ENCODE results near the gene TMEM151B. TPM values are rescaled to one million over a fixed set of nuclear protein-coding genes. Genes with fewer than 3 reads are reported as not detected.

Gene TMEM151B
- total and polyA plus RNA-seq, 2 of the 4 experiments (the other 2 are of a cell fraction): not detected

- TF ChIP-seq NFE2L2 (IDR thresholded peaks at IDR 0.05; ENCODE audit: low read depth, low read length) (no peak), MXI1 (IDR thresholded peaks at IDR 0.05; ENCODE audit: borderline replicate concordance, low read depth, low read length) (no peak), RFX5 (IDR thresholded peaks at IDR 0.05; ENCODE audit: low read depth, low read length) (no peak), BHLHE40 (IDR thresholded peaks at IDR 0.05; ENCODE audit: low read depth, low read length) (no peak), USF2 (IDR thresholded peaks at IDR 0.05; ENCODE audit: low read depth, low read length) (no peak), MAFK (IDR thresholded peaks at IDR 0.05; ENCODE audit: low read depth, low read length) (no peak), FOS (IDR thresholded peaks at IDR 0.05; ENCODE audit: low read depth, low read length) (no peak), RAD21 (IDR thresholded peaks at IDR 0.05; ENCODE audit: low read length) (no peak), CEBPB (IDR thresholded peaks at IDR 0.05; ENCODE audit: low read depth, low read length) (no peak), RCOR1 (IDR thresholded peaks at IDR 0.05; ENCODE audit: insufficient replicate concordance, low read length) (no peak)
- H3K9me1 ChIP-seq (ENCODE audit: insufficient read depth, low read length): no peaks in the 10 kb centered on the region
- no peak overlapping the region for H2AK9ac ChIP-seq (replicated peaks; ENCODE audit: low read depth, low read length, poor library complexity)
- no peaks in the 10 kb centered on the region for H4K20me1 ChIP-seq (ENCODE audit: insufficient read depth, low read length)
- no peak overlapping the region for H3K4me3 ChIP-seq (ENCODE audit: insufficient read depth, low read depth, low read length)
- H3K27ac ChIP-seq (ENCODE audit: insufficient read depth, low read length): no peak overlapping the region
- H4K5ac ChIP-seq (ENCODE audit: low read depth, low read length): no peak overlapping the region
- H3K18ac ChIP-seq (ENCODE audit: low read depth, low read length): no peak overlapping the region
- H2BK120ac ChIP-seq (ENCODE audit: low read depth, low read length): no peak overlapping the region
- H3K79me1 ChIP-seq (ENCODE audit: low read depth in 1 of 2, low read length in 2 of 2): no peaks in the 10 kb centered on the region
- H3K9ac ChIP-seq (ENCODE audit: low read depth, low read length): no peak overlapping the region
- H2AK5ac ChIP-seq (ENCODE audit: low read depth, low read length): no peak overlapping the region
- DNase-seq (no peak), ATAC-seq (ENCODE audit: low read depth) (no peak)
- dilution Hi-C loops (cut with HindIII; ENCODE audit: low sequenced_read_pairs, unreplicated experiment) (no loop called here), intact Hi-C loops (cut with micrococcal nuclease) (no loop called here), in situ Hi-C loops (cut with MboI; ENCODE audit: low sequenced_read_pairs) (no loop called here)
- peaks cover 55% of the 10 kb centered on the region for H3K27me3 ChIP-seq (ENCODE audit: control insufficient read depth, insufficient read depth, low read length)
- H3K4me1 ChIP-seq (ENCODE audit: control insufficient read depth, insufficient read depth, low read length): no peaks in the 10 kb centered on the region
- no peak overlapping the region for H2BK5ac ChIP-seq (ENCODE audit: low read depth, low read length, poor library complexity, severe bottlenecking)
- no TSS peak for BruUV-seq (replicated peaks)
- WGBS, 2 experiments (ENCODE audit: extremely low coverage in 2 of 2, insufficient read length in 1 of 2): no CpG with 5 or more reads among the region's 8 CpGs
- CTCF ChIA-PET: no interaction called here
- no peak overlapping the region for H3K23ac ChIP-seq (ENCODE audit: low read depth, low read length)
- no peak overlapping the region for H4K91ac ChIP-seq (ENCODE audit: insufficient read depth, low read depth, low read length)
- H3K56ac ChIP-seq (ENCODE audit: extremely low read depth, insufficient read depth, low read length): no peak overlapping the region
- H4K8ac ChIP-seq (ENCODE audit: low read depth in 2 of 2, low read length in 2 of 2): no peak overlapping the region
- H3K9me3 ChIP-seq (ENCODE audit: control insufficient read depth, insufficient read depth, low read length): no peaks in the 10 kb centered on the region
- no peak overlapping the region for H2BK20ac ChIP-seq (ENCODE audit: low read depth, low read length)
- POLR2A ChIA-PET (ENCODE audit: unreplicated experiment): no interaction called here
- no peak overlapping the region for H2BK15ac ChIP-seq (ENCODE audit: low read depth, low read length)
- H3K4ac ChIP-seq (ENCODE audit: low read depth, low read length): no peak overlapping the region
- H2AFZ ChIP-seq (replicated peaks; ENCODE audit: low read length, poor library complexity): no peak overlapping the region
- H3K4me2 ChIP-seq (ENCODE audit: low read depth, low read length): no peak overlapping the region
- H3K36me3 ChIP-seq (ENCODE audit: control insufficient read depth, insufficient read depth, low read length): no peaks in the 10 kb centered on the region
- no peak overlapping the region for H3K14ac ChIP-seq (replicated peaks; ENCODE audit: low read depth, low read length)
Measured at GRCh38 chr6:44341095-44341890, 71.0 kb downstream of the TMEM151B start.
